Measurements from ENCODE around the gene SERINC5. TPM values are rescaled to one million over a fixed set of nuclear protein-coding genes. Genes with fewer than 3 reads are reported as not detected.
"Not testable (repeated sequence)": the region's sequence is repeated elsewhere in the genome, so short reads cannot be mapped to it uniquely, and the experiment has no call there.

Gene SERINC5
- 10 to 100 TPM; 51.9 to 60.6 (median 54.9) TPM for polyA plus RNA-seq (ENCODE audit: insufficient read length in 4 of 4)

GRCh38 chr5:80255811-80256712, at the start of gene SERINC5:
TSS of gene SERINC5 (minus strand) at chr5:80256048. CDS start at chr5:80255922, 126 bp downstream.
- no peak for DNase-seq (ENCODE audit: low read depth in 4 of 4, low spot score in 3 of 4)

- no peak for DNase-seq (ENCODE audit: low read depth in 4 of 4, low spot score in 3 of 4)
These were observed 46.8 kb upstream of the SERINC5 start for GRCh38 chr5:80302636-80303035.

GRCh38 chr5:80301342-80301741, 45.5 kb upstream of the SERINC5 start:
- not testable (repeated sequence) for DNase-seq (ENCODE audit: low read depth in 4 of 4, low spot score in 3 of 4)

- DNase-seq (ENCODE audit: low read depth in 4 of 4, low spot score in 3 of 4), result not testable (repeated sequence)
These were observed 44.9 kb upstream of the SERINC5 start for GRCh38 chr5:80300796-80301195.

- no peak for DNase-seq (ENCODE audit: low read depth in 4 of 4, low spot score in 3 of 4)
These were observed 44.3 kb upstream of the SERINC5 start for GRCh38 chr5:80300125-80300524.

- DNase-seq (ENCODE audit: low read depth in 4 of 4, low spot score in 3 of 4), result no peak
These were observed 43.8 kb upstream of the SERINC5 start for GRCh38 chr5:80299601-80300000.

GRCh38 chr5:80296121-80296520, 40.3 kb upstream of the SERINC5 start:
- DNase-seq (ENCODE audit: low read depth in 4 of 4, low spot score in 3 of 4), result no peak

- no peak for DNase-seq (ENCODE audit: low read depth in 4 of 4, low spot score in 3 of 4)
These were observed 35.9 kb upstream of the SERINC5 start for GRCh38 chr5:80291761-80292160.

GRCh38 chr5:80289320-80289719, 33.5 kb upstream of the SERINC5 start:
- DNase-seq (ENCODE audit: low read depth in 4 of 4, low spot score in 3 of 4), result no peak

GRCh38 chr5:80288177-80288576, 32.3 kb upstream of the SERINC5 start:
- DNase-seq (ENCODE audit: low read depth in 4 of 4, low spot score in 3 of 4), result no peak

GRCh38 chr5:80284720-80285119, 28.9 kb upstream of the SERINC5 start:
- no peak for DNase-seq (ENCODE audit: low read depth in 4 of 4, low spot score in 3 of 4)

GRCh38 chr5:80283360-80283759, 27.5 kb upstream of the SERINC5 start:
- DNase-seq (ENCODE audit: low read depth in 4 of 4, low spot score in 3 of 4), result no peak

- no peak for DNase-seq (ENCODE audit: low read depth in 4 of 4, low spot score in 3 of 4)
These were observed 26.2 kb upstream of the SERINC5 start for GRCh38 chr5:80282054-80282453.

GRCh38 chr5:80277191-80277590, 21.3 kb upstream of the SERINC5 start:
- DNase-seq (ENCODE audit: low read depth in 4 of 4, low spot score in 3 of 4), result no peak

GRCh38 chr5:80276186-80276585, 20.3 kb upstream of the SERINC5 start:
- DNase-seq (ENCODE audit: low read depth in 4 of 4, low spot score in 3 of 4), result no peak

- DNase-seq (ENCODE audit: low read depth in 4 of 4, low spot score in 3 of 4), result peak in 2 of 4 donors; percentile 16 to 22
These were observed 19.5 kb upstream of the SERINC5 start for GRCh38 chr5:80275347-80275746.

GRCh38 chr5:80270543-80270942, 14.7 kb upstream of the SERINC5 start:
- DNase-seq (ENCODE audit: low read depth in 4 of 4, low spot score in 3 of 4), result not testable (repeated sequence)

GRCh38 chr5:80269991-80270438, 14.2 kb upstream of the SERINC5 start:
- DNase-seq (ENCODE audit: low read depth in 4 of 4, low spot score in 3 of 4), result no peak

GRCh38 chr5:80268916-80269315, 13.1 kb upstream of the SERINC5 start:
- no peak for DNase-seq (ENCODE audit: low read depth in 4 of 4, low spot score in 3 of 4)

- DNase-seq (ENCODE audit: low read depth in 4 of 4, low spot score in 3 of 4), result no peak
These were observed 10.7 kb upstream of the SERINC5 start for GRCh38 chr5:80266566-80266965.

GRCh38 chr5:80260461-80260860, 4.6 kb upstream of the SERINC5 start:
- no peak for DNase-seq (ENCODE audit: low read depth in 4 of 4, low spot score in 3 of 4)

GRCh38 chr5:80259511-80260203, 3.8 kb upstream of the SERINC5 start:
- no peak for DNase-seq (ENCODE audit: low read depth in 4 of 4, low spot score in 3 of 4)

All from right renal pelvis (tissue), 4 donors.